Astrocyte (in vitro differentiated cells and primary cell): ENCODE measurements around the gene LRIG1.

Source experiments
- CTCF ChIP-seq: IDR thresholded peaks from 2 replicates; pipeline ENCODE4 v1.5.1; 2011; ENCODE audit warnings: low read depth, mild to moderate bottlenecking, inconsistent platforms, low read length, moderate library complexity; ENCODE audit not compliant: insufficient read depth
- EZH2 ChIP-seq: IDR thresholded peaks from 2 replicates; pipeline ENCODE4 v1.6.1; 2012; ENCODE audit warnings: mild to moderate bottlenecking, low read length, inconsistent platforms; ENCODE audit not compliant: insufficient read depth

GRCh38 chr3:66502245-66502874 is 1.5 kb upstream of the LRIG1 start:
- no peak for TF ChIP-seq CTCF
- TF ChIP-seq EZH2 = no peak
